Stimulated activated CD4-positive, alpha-beta T cell treated with anti-CD3 and anti-CD28 coated beads, Interleukin-1b, Interleukin-23, amount 100 ng/mL, for 48 hours (primary cell): ENCODE data around the gene FGD5.
A peak's percentile ranks its signal among the peaks of the same experiment; 100 is the strongest.

Experiments
- DNase-seq: peaks from one replicate; pipeline ENCODE4 v3.0.0-alpha.2; 2020

Gene FGD5

DNA sequence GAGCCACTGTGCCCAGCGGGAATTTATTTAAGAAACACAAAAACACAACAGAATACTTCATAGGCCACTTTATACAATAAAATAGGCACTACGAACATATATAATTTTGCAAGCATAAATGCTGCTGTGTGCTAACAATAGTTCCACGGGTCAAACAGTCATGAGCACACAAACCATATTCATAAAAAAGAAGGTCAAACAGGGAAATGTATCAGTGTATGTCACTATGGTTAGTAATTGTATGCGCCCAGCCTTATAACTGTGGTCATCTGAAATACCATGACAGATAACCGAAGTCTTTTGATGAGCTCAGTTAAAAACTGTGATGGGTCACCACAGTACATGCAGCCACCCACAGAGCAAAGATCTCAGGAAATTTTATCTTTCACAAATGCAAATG, 90.5 kb downstream of the FGD5 start:
- no peak for DNase-seq

DNA sequence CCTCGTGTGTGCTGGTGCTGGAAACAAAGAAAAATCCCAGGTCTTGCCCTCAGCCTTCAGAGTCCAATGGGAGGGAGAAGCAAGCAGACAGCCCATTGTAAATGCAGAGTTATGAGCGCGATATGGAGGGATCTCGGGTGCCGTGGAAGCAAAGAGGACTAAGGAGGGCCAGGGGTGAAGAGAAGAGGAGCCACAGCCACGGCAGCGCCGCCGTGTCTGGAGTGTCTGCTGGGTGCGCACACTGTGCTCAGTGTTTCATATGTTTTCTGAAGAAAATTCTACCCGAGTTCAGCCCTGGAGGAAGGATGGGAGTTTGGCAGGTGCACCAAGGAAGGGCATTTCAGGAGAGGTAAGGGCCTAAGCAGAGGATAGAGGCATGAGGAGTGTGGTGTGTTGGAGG, 92.9 kb downstream of the FGD5 start:
- no peak for DNase-seq

DNA sequence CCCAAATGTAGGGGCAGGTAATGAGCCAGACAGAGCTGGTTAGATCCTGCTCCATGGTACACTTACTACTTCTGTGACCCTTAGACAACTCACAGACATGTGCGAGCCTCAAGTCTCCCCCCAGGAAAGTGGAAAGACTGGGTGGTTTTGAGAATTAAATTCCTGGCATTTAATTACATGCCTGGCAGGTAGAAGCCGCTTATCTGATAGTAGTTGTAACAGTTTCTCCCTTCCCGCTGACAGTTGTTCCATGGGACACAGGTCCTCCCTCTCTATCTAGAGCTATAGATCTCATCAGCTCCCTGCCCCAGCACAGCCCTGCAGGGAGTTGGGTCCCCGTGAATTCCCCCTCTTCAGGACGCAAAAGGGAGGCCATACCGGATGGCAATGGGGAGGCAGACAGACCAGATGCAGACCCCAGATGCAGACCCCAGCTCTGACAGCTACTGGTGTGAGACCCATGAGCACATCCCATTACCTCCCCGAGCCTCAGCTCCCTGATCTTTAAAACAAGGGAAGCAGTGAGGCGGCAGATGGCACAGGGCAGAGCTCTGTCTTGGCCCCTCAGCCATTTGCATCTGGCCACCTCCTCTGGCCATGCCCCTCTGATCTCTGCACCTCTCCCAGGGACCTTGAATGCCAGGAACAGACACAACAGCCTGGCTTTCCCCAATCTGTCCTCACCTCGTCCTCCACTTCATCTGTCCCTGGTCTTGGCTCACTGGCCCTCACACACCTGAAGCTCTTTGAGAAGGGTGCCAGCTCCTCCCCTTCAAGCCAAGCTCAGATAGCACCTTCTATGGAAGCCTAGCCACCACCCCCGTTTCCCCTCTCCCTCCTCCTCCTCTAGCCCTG, 94.5 kb downstream of the FGD5 start:
- no peak for DNase-seq

DNA sequence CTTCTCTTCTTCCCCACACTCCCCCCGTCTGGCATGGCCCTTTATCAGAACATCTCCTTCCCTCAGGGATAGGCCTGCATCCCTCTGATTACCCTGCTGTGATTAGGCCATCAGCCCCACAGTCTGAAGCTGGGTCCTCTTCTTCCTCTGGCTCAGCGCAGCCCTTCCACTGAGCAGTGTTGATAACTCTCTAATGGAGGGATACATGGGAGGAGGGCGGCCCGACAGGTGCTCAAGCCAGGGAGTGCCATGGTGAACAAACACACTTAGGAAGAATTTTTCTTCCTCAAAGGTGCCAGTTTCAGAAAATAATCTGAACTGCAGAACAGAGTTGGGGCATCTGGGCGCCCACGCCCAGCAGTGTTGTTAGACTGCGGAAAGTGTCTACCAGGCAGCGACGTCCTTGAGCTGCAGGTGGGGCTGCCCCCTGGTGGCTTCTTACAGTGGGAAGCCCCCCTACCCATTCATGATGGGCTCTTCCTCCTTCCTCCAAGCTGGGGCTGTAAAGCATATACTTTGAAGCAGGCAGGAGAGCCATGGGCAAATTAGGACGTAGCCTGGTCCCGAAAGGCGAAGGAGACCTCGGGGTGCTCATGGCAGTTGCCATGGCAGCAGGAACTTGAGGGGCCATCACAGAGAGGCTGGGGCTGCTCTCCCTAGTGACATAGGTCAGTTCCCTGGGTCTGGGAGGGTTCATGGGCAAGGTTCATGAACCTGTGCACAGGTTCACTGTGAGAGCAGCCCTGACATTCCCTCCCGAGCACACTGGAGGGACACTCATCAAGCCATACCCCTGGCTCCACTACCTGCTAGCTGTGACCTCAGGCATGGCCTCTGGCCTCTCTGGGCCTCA, 95.4 kb downstream of the FGD5 start:
- DNase-seq: no peak

DNA sequence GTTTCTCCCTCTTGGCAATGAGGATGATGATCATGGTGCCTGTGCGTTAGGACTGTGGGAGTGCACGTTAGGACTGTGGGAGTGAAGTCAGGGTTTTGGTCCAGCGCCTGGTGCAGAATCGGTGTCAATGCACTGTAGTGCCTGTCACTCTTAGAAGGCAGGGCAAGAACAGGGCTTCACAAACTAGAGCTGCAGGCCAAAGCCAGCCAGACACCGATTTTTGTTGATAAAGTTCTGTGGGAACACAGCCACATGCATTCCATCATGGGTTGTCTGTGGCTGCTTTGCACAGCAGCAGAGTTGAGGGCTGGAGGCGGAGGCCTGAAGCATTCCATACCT, 96.0 kb downstream of the FGD5 start:
- no peak for DNase-seq

DNA sequence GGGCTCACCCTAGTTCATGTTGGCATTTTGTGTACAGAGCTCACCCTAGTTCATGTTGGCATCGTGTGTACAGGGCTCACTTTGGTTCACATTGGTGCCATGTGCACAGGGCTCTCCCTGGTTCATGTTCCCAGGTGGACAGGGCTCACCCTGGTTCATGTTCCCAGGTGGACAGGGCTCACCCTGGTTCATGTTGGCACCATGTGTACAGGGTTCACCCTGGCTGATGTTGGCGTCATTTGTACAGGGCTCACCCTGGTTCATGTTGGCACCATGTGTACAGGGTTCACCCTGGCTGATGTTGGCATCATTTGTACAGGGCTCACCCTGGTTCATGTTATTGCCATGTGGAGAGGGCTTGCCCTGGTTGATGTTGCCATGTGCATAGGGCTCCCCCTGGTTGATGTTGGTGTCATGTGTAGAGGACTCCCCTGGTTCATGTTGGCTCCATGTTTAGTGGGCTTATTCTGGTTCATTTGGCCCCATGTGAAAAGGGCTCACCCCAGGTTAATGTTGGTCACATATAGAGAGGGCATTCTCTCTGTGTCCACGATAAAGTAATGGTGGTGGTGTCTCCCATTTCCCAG, 97.0 kb downstream of the FGD5 start:
- no peak for DNase-seq

DNA sequence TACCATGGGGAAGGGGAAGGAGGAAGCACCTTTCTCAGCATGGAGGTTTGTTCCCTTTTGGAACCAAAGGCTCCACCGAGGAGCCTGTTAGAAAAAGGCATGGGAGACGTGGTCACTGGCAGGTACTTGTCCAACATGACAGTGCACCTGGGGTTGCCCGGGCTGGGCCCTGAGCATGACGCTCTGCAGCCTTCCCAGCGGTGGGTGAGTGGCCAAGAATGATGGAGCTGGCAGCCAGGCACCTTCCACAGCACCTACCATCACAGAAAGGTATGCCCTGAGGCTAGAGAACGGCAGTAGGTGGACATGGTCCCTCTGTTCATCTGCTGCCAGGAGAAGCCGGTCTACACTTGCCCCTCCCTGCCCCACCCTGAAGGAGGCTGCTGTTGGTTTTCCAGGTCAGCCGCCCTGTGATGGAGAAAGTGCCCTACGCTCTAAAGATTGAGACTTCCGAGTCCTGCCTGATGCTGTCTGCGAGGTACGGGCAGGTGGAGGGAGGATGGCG, 99.6 kb downstream of the FGD5 start:
- no peak for DNase-seq

DNA sequence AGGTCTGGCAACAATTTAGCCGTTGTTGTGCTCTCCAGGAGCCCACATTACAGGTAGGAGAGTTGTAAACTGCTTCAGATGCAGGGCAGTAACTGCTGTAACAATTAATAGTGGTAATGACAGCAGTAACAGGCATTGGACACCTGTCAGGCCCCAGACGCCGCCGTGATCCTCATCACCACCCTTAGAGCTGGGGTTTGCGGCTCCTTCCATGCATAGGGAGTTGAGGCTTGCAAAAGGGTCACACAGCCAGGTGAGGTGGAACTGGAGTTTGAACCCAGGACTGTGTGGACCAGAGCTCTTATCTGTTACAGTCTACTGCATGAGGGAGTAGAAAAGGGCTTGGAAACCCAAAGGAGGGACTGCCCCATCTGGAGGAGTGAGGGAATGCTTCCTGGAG, 101.8 kb downstream of the FGD5 start:
- DNase-seq: no peak

DNA sequence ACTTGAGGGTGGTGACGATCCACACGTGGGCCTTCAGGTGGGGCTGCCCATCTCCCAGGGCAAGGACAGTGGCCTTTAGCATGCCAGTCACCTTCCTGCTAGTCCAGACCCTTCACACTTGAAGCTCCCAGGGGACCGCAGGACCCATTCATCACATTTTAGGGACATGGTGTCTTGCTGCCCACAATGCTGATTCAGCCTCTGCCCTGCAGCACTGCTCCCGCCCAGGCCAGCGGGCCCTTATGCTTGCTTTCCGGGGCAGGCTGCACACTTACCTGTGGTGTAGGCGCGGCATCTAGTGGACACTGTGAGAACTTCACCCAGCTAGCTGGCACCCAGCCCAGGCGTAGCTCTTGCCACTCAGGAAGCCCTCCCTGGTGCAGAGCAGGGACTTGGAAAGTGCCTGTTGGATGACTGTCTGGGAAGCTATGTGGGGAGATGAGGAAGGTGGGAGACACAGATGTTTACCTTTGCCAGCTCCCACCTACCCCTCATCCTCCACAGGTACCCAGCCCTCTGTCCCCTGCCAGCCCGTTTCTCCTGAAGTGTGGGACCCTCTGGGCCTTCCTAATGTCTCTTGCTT, 102.4 kb downstream of the FGD5 start:
- peak; percentile 77 for DNase-seq

DNA sequence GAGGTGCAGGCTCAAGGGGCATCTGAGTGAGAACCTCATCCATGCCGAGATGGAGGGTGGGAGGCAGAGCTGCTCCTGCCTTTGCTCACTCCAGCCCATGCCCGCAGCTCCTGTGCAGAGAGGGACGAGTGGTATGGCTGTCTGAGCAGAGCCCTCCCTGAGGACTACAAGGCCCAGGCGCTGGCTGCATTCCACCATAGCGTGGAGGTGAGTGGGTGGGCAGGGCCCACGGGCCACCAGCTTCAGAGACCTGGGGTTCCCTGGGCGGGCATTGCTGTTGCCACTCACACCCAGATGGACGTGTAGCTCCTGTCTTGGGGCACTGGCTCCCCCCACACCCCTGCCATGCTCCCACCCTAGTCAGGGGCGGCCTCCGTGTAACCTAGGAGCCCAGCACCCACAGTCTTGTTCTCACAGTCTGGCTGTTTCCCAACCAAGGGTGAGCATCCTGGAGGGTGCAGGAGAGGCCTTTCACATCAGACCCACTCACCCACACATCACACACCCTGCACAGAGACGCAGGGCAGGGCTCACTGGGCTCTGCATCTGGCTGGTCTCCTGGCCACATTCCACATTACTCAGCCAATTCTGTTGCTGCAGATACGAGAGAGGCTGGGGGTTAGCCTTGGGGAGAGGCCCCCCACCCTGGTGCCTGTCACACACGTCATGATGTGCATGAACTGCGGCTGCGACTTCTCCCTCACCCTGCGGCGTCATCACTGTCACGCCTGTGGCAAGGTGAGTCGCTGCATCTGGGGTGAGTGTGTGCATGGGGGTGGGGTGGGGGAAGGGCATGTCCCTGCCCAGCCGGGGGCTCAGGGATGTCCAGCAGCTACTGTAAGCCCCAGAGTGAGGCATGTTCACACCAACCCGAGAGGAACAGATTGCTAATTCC, 103.3 kb downstream of the FGD5 start:
- no peak for DNase-seq

DNA sequence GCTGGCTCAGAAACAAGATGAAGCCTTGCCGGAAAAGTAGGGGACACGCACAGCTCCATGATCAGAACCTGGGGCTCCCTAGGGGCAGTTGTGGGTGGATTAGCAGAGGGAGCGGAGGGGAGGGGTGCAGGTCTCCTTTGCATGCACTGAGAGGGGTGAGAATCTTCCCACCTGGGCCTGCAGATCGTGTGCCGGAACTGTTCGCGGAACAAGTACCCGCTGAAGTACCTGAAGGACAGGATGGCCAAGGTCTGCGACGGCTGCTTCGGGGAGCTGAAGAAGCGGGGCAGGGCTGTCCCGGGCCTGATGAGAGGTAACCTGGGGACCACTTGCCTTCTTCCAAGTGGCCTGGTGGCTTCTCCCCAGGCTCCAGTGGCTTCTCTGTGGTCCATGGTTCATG, 104.1 kb downstream of the FGD5 start:
- no peak for DNase-seq

DNA sequence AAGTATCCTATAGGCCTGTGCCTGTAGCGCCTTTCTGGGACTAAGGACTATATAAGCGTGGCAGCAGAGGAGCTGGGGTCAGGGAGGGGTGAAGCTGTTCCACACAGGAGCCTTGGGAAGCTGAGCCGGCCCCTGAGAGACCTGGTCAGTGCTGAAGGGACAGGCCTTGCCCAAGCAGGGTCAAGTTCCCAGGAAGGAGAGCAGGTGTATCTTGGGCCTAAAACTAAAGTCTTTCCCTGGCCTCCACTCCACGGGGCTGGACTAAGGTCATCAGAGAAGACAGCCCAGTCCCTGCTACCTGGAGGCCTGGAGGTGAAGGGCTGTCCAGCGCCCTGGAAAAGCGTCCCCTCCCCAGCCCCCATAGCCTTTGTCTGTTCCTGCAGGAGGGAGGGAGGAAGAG, 104.7 kb downstream of the FGD5 start:
- DNase-seq: no peak

DNA sequence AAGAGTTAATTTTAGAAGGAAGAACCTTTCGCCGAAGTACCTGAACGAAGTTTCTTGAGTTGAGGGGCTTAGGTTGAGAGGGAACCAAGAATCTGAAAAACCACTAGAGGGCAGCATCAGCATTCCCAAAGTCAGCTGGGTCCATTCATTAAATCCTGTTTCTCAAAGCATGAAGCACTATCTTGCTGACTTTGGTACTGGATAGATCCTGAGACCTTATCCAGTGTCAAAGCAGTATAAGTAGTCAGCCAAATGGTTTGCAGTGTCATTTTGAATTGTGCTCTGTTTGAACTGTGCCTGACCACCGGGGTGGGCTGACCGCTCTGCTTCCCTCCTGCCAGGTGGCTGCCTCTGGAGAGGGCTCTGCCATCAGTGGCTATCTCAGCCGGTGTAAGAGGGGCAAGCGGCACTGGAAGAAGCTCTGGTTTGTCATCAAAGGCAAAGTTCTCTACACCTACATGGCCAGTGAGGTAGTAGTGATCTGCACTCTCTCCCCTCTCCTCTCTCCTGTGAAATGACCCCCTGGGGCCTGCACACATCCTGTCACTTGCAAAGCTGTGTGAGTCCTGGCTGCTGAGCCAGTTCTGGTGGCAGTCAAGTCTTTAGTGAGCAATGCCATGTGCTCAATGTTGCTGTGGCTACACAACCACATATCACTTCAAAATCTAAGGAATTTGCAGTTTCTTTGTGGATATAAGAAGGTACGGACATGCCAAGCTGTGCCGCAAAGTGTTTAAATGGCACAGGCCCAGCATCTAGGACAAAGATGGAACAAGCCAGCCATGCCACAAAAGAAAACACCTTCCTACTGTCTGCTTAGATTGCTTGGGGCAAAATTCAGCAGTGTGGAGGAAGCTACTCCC, 107.2 kb downstream of the FGD5 start:
- DNase-seq: no peak

DNA sequence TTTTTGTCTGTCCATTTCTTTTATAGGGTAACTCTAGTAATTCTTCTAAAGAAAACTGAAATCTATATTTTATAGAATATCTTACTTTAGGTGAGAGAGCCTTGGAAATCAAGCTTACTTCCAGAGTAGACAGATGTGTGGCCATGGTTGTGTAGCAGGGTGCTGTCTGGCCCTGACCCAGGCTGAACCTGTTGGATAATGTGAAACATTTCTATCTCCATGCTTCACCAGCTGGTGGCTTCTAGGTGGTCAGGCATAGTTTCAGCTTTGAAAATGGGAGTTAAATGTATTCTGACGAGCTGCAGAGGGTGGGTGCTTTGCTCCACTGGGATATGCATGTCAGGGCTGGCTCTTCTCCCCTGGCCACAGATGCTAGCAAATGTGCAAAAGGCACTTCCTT, 107.8 kb downstream of the FGD5 start:
- no peak for DNase-seq

DNA sequence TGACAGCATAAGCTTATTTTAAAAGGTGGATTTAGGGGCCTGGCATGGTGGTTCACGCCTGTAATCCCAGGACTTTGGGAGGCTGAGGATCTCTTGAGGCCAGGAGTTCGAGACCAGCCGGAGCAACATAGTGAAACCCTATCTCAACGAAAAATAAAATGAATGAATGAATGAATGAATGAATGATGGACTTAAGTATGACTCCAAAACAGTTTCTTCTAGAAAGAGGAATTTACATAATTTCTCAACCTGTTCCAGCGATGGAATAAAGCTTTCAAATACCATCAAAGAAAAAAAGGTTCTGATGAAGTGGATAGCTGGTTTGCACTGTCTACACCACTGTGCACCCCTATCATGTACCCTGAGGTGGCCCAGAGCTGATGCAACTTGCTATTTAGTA, 108.5 kb downstream of the FGD5 start:
- no peak for DNase-seq

DNA sequence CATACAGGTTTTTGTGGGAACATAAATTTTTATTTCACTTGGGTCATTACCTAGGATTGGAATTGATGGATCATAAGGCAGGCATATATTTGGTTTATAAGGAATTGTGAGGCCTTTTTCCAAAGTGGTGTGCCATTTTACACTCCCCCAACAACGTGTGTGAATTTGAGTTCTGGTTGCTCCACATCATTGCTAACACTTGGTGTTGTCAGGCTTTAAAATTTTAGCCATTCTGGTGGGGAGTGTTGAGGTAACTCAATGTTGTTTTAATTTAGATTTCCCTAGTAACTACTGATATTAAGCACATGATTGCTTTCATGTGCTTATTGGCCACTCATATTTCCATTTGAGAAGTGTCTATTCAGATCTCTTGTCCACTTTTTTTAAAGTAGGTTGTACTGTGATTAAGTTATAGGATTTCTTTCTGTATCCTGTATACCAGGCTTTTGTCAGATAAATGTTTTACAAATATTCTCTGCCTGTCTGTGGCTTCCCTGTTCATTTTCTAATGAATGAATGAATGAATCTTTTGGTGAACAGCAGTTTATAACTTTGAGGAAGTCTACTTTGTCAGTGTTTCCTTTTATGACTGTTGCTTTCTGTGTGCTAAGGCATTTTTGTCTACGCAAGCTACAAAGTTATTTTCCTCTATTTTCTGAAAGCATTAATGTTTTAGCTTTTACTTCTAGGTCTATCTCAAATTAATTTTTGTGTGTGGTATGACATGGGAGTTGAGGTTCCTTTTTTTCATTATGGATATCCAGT, 110.7 kb downstream of the FGD5 start:
- DNase-seq: no peak

DNA sequence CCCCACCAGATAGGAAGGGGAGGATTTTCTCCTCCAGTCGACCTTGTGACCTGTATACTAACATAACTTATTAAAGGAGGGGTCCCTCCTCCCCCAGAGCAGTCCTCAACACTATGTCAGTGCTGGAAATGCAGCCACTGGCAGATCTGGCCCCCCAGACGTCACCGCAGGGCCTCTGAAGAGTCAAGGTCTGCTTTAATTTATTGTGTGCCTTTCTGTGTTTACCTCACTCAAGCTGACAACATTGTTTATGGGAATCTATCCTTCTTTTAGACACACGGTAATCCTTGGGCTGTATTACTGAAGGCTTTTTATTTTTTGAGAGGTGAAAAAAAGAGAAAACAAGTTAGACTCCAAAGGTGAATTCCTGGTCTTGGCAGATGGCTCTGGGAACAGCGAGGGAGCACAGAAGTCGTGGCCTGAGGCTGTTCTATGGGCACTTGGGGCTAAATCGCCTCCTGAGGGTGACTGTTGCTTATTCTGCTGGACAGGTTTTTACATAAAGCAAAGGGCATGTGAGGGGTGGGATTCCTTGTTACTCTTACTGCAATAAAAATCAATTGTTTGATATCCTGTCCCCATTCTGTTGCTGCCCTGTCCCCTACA, 115.2 kb downstream of the FGD5 start:
- no peak for DNase-seq

DNA sequence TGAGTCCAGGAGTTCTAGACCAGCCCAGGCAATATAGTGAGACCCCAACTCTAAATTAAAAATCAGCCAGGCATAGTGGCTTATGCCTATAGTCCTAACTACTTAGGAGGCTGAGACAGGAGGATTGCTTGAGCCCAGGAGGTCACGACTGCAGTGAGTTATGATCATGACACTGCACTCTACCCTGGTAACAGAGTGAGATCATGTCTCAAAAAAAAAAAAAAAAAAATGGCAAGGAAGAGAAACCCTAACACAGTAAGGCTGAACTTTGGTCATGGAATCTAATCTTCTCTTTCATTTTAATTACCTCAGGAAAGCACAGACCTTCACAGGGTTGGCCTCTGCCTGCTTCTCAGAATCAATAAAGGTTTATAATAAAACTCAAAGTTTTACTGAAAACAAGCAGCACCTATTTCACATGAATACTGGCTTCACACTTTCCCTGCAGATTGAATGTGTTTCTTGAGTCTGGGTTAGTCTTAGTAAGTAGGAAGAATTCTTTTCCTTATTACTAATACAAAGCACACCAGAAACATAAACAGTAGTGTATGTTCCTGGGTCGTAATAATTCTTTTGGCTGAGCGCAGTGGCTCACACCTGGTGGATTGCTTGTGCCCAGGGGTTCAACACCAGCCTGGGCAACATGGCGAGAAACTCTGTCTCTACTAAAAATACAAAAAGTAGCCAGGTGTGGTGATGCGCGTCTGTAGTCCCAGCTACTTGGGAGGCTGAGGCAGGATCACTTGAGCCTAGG, 117.0 kb downstream of the FGD5 start:
- DNase-seq: no peak

DNA sequence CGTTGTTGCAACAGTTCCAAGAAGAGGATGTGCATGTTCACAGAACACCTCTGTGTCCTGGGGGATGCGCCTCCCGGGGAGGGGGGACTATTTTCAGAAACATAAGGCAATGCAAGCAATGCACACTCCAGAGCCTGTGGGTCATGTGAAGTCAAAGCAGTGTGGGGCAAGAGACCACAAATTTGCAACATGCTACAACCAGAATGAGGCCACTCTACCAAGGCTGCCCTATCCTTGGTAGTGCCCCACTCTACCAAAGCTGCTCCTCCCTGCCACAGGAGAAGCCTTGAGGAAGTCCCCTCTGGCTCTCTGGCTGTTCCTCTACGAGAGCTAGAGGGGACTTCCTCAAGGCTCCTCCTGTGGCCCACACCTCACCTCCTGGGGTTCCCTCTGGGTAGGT, 120.2 kb downstream of the FGD5 start:
- DNase-seq: no peak
